RKO (cell line): Measurements from ENCODE around the gene HNRNPL.
"Not testable (repeated sequence)": the region's sequence is repeated elsewhere in the genome, so short reads cannot be mapped to it uniquely, and the experiment has no call there.

Experiments
- DNase-seq: peaks from one replicate; pipeline ENCODE4 v3.0.0-alpha.2; 2016; ENCODE audit warnings: low spot score

HNRNPL gene

DNA sequence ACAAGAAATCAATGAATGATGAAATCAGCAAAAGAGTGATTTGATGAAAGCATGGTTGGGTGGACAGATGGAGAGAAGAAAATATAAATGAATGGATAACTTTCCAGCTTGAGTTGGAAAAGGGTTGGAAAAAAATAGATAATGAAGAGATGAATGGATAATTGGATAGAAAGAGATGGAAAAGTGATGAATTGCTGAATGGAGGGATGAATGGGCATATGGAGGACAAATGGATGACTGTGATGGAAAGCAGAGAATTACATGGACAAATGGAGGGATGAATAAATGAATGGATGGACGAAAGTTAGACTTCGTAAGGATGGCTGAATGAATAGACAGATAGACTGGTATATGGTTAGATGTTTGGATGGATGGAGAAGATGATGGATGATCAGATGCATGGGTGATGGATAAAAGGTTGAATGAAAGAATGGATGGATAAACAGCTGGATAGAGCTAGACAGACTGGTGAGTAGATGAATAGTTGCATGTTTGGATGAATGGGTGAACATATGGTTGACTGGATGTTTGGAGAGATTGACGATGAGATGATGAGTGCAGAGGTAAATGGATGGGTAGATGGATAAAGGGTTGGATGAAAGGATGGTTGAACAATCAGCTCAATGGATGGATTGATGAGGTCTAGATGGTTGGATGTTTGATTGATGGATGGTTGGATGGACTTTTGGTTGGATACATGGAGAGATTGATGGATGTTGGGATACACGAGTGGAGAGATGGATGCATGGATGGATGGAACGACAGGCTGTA, 49.0 kb downstream of the HNRNPL start:
- no peak for DNase-seq

DNA sequence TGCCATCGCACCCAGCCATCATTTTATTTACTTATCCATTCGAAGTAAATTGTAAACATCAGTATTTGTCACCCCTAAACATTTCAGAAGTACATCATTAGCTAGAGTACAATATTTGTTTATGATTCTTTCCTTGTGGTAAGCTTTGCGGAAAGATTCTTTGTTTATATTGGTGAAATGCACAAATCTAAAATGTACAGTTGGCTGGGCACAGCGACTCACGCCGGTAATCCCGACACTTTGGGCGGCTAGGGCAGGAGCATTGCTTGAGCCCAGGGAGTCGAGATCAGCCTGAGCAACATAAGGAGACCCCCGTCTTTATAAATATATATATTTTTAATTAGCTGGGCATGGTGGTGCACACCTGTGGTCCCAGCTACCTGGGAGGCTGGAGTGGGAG, 50.7 kb downstream of the HNRNPL start:
- DNase-seq: no peak

DNA sequence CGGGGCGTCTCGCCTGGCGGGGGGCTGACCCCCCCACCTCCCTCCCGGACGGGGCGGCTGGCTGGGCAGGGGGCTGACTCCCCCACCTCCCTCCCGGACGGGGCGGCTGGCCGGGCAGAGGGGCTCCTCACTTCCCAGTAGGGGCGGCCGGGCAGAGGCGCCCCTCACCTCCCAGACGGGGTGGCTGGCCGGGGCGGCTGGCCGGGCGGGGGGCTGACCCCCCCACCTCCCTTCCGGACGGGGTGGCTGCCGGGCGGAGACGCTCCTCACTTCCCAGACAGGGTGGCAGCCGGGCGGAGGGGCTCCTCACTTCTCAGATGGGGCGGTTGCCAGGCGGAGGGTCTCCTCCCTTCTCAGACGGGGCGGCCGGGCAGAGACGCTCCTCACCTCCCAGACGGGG, 52.0 kb downstream of the HNRNPL start:
- DNase-seq: not testable (repeated sequence)

DNA sequence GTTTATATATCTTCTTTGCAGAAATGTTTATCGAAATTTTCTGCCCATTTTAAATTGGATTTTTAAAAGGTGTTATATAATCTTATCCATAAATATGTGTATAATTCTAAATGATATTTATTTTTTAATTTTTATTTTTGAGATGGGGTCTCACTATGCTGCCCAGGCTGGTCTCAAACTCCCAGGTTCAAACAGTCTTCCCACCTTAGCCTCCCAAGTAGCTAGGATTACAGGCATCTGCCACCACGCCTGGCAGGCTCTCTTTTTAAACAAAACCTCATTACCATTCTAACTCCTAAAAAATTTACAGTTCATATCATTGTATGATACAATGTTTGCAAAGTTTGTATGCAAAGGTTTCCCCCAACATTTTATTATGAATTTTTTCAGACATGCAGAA, 53.6 kb downstream of the HNRNPL start:
- no peak for DNase-seq

DNA sequence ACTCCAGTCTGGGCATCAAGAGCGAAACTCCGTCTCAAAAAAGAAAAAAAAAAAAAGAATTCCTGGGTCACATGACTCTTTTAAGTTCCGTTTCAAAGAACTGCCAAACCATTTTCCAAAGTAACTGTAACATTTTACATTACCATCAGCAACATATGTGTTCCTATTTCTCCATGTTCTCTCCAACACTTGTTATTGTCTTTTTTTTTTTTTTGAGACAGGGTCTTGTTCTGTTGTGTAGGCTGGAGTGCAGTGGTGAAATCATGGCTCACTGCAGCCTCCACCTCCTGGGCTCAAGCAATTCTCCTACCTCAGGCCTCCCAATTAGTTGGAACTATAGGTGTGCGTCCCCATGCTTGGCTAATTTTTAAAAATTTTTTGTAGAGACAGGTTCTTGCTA, 54.2 kb downstream of the HNRNPL start:
- DNase-seq: no peak

DNA sequence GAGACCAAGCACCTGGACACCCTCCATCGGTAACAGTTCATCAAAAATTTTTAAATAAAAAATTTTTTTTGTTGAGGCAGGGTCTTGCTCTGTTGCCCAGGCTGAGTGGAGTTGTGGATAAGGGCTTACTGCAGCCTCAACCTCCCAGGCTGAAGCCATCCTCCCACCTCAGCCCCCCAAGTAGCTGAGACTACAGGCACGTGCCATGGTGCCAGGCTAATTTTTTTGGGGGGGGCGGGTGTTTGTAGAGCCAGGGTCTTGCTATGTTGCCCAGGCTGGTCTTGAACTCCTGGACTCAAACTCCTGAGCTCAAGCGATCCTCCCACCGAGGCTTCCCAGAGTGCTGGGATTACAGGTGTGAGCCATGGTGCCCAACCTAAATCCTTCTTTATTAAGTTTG, 56.1 kb downstream of the HNRNPL start:
- DNase-seq: no peak

DNA sequence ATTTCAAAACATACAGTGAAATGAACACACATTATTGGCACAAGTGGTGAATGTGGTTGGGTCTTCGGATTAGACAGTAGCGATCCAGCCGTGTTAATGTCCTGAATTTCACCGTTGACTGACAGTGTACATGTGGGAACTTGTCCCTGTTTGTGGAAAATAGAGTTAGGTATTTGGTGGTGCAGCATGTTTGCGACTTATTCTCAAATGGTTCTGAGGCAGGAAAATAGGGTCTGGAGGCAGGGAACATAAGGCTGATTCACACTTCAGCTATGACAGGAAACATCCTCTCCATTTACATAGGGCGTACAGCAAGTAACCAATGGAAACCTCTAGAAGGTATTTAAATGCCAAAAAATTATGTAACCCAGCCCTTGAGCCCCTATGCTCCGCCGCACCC, 56.6 kb downstream of the HNRNPL start:
- no peak for DNase-seq

DNA sequence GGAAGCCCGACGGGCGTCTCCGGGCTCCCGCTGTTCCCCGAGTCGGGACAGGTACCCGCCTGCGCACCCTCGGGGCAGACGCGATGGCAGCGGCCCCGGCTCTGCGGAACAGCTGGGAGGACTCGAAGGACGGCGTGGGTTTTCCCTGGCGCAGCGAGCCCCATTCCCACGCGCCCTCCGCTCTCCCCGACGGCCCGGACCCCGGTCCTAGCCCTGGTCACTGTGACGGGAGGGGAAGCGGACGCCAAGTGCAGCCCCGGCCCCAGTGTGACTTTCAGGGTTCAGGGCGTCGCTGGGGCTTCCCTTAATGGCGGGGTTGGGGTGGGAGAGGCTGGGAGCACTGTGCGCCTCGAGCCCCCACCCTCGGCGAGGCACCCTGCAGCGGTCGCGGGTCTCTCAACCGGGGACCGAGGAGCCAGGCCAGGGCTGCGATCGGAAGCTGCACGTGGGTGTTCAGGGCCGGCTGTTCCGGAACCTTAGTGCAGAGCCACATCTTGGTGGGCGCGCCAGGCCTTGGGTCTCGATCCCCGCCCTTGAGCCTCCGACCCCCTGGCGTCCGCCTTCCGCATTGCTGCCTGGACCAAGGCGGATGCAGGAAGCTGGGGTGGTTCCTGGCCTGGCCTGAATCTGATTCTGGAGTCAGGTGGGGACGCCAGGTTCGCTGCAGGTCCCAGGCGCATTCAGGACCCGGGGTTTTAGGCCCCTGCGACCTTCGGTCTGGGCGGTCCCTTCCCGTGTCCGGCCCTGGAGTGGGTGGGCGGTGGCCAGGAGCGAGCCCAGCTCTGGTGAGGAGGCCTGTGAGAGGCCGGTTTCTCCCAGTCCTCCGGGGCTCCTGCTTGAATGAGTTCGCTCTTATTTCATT, 57.3 kb downstream of the HNRNPL start:
- no peak for DNase-seq

DNA sequence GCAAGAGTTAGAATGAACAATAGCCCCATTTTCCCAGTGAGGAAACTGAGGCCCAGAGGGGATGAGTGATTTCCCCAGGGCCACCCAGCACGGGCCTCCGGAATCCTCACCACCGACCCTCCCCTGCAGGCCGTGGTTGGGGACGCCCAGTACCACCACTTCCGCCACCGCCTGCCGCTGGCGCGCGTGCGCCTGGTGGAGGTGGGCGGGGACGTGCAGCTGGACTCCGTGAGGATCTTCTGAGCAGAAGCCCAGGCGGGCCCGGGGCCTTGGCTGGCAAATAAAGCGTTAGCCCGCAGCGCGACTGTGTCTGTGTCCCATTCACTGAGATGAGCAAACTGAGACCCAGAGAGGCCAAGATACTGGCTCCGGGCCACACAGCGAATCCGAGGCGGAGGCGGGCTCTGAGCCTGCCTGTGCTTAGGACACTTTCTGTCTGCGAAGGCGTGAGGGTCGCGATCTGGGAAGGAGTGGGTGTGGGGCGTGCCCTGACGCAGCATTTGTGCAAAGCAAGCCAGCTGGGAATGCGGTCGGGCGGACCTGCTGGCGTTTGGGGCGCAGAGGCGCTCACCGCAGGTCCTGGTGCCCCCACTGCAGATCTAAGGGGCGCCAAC, 58.2 kb downstream of the HNRNPL start:
- DNase-seq: not testable (repeated sequence)

DNA sequence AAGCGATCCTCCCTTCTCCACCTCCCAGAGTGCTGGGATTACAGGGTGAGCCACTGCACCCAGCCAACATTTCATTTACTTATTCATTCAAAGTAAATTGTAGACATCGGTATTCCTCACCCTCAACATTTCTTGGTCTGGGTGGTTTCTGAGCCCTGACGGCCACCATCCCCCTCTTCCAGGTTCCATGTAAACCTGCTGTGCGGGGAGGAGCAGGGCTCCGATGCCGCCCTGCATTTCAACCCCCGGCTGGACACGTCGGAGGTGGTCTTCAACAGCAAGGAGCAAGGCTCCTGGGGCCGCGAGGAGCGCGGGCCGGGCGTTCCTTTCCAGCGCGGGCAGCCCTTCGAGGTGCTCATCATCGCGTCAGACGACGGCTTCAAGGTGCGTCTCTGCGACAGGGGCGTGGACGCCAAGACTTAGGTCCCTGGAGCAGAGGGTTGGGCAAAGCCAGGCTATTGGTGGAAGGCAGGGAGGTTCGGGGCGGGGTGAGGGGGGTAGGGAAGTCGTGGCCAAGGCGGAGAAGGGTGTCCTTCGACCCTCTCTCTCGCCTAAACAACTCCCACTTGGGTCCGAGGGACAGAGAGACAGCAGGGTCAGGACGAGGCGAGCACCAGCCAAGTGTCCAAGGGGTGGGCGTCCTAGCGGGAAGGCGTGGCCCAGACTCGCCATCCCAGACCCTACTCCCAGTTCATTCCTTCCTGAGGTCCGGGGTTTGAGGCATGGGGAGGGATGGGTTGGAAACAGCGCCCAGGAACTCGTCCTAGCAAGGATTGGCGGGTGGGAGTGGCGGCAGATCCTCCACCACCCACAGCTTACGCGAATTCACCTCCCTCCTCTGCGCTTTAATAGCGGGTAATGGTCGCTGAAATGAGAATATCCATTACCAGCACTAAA, 59.0 kb downstream of the HNRNPL start:
- not testable (repeated sequence) for DNase-seq

DNA sequence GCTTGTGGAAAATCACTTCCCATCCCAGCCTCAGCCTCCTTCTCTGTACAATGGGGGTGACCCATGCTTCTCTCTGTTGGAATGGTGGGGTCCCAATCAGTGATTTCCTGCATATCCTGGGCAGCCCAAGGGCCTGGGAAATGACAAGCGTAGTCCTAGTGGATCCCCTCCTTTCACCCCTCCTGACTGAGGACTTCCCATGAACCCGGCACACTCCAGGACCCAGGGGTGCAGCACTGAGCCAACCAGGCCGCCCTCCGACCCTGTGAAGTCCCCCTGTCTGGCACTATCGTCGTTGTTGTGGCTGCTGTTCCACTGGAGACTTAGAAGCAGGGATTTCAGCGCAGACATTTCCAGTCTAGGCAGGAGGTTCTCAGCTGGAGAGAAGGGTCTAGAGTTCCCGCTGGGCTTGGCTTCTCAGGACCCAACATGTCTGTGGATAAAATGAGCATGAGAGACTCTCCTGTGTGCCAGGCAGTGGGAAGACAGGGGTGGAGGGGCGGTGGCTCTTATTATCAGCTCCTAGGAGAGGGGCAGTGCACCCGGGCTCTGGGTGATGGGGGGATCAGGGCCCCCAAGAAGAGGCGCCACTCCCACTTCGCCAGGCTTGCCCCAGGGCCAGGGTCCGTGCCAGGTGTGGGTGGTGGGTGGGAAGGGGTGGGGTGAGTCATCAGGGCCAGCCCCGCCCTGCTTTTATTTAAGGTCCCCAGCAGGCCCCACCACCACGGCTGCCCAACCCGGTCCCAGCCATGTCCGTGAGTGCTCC, 61.1 kb downstream of the HNRNPL start, which contains the start of gene LGALS7B:
TSS of gene LGALS7B (plus strand) at position 723 of the 766 bp plus-strand sequence. CDS start at position 750, 27 bp downstream.
- DNase-seq: no peak

DNA sequence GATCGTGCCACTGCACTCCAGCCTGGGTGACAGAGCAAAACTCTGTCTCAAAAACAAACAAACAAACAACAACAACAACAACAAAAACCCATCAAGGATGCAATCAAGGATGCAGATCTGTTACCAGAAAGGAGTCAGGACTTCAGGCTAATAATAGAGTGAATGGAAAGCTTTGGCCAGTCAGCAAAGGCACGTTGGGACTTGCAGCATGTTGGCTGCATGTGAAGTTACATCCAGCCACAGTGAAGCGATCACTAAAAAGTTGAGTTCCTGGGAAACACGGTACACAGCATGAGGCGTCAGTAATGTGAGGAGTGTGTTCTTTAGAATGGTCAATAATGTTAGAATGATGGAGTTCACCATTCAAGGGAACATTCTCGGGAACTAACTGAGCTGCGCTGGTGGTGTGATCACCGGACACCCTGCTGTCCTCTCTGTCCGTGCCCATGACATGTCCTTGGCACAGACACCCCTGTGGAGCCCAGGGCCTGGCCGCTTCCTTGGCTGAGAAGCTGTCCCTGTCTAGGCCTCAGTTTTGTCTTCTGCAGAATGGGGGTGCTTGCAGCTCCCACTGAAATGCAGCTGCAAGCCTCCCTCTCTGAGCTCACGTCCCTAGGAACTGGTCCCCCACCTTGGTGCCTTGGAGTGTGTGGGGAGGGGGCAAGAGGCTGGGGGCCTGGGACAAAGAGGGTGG, 63.1 kb downstream of the HNRNPL start:
- no peak for DNase-seq
